Epithelial cell of prostate (primary cell): ENCODE results near the gene SIRPA.
A peak's percentile ranks its signal among the peaks of the same experiment; 100 is the strongest.

Experiments used
- DNase-seq: peaks from one replicate; pipeline ENCODE4 v3.0.0-alpha.2; 2011; ENCODE audit warnings: low read depth, low spot score
- H3K27ac ChIP-seq: fragments of 450-650 bp; 2 replicates; pipeline ENCODE4 v1.5.1; 2017; ENCODE audit warnings: mild to moderate bottlenecking

Gene SIRPA

DNA sequence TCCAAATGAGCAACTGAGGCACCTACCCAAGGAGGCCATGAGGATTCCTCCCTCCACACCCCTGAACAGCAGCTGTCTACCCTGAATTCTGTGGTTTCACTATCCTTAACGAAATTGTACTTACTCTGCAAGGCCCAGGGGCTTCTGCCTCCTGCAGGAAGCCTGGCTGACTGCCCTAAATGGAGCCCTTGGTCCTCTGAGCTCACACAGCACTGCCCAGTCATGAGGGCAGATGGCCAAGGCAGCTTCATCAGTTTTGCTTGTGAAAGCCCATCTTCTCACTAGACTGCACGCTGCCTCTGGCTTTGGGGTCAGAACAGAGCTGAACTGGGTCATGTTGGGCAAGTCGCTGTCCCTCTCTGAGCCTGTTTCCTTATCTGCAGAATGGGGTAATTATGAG lies 26.4 kb upstream of the SIRPA start:
- no peak for DNase-seq
- H3K27ac ChIP-seq, result no peak overlapping the region

DNA sequence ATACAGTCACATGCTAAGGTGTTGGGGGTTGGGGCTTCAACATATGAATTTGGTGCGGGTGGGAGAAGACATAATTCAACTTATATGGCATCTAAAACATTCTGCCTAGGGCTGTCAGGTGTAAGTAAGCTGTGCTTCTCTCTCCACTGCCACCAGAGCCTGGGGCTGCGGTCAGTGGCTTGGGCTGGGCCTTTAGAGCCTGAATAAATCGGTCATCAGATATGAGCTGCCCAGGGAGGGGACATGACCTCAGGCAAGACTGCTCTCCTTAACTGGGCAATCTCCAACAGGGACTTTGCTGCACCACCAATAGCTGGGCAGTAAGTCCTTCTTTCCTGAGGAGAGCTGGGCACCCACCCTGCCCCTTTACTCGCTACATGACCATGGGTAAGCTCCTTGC lies 24.9 kb upstream of the SIRPA start:
- no peak overlapping the region for H3K27ac ChIP-seq
- no peak for DNase-seq

DNA sequence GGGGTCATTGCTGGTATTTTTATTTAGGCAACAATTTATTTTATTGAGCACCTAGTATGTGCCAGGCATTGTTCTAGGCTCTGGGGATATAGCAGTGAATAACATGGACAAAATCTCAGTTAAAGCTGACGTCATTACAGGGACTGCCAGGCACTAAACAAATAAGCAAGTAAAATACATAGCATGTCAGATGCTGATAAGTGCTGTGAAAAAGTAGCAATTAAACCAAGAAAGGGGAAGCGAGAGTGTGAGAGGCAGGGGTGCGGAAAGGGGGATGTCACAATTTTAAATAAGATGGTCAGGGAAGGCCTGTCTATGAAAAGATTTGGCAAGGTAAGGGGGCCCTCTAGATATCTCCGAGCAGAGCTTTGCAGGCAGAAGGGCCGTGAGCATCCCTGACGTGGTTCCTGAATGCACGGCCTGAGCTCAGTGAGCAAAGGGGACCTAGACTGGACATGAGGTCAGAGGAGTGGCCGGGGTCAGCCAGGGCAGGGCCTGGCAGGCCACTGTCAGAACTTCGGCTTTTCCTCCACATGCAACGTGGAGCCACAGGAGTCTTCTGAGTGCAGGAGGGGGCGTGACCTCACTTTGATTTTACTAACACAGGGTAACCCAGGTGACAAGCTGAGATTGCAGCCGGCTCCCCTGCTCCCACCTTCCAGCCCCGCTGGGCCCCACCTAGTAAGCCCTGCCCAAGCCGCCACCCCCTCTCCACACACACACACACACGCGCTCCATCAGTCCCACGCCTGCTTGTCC lies 24.2 kb upstream of the SIRPA start:
- no peak for DNase-seq
- no peak overlapping the region for H3K27ac ChIP-seq

DNA sequence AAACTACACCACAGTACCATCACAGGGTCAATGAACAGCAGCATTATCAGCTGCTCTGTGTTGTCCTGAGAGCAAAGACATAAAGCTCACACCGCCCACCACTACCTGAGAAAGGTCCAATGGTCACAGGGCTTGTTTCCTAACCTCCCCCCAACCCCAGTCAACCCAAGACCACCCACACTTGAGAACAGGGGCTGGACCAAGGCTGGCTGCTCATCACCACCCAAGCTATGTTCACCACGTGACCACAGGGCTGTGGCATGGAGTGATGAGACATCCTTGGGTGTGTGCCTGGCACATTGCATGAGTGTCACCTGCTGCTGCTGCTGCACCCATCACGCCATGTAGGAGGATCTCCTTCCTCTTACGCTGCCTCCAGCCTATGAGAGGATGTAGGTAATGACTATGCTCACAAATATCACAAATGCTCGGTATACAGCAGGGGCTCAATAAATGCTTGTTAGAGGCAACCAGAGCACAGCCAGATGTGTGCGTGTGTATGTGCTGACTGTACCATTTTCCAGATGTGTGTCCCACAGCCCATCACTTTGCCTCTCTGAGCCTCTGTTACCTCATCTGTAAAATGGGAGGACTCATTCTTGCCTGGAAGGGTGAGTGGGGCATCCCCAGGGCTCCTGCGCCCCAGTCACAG lies 23.3 kb upstream of the SIRPA start:
- H3K27ac ChIP-seq, result peak overlapping the region; percentile 57
- peak; percentile 53 for DNase-seq

DNA sequence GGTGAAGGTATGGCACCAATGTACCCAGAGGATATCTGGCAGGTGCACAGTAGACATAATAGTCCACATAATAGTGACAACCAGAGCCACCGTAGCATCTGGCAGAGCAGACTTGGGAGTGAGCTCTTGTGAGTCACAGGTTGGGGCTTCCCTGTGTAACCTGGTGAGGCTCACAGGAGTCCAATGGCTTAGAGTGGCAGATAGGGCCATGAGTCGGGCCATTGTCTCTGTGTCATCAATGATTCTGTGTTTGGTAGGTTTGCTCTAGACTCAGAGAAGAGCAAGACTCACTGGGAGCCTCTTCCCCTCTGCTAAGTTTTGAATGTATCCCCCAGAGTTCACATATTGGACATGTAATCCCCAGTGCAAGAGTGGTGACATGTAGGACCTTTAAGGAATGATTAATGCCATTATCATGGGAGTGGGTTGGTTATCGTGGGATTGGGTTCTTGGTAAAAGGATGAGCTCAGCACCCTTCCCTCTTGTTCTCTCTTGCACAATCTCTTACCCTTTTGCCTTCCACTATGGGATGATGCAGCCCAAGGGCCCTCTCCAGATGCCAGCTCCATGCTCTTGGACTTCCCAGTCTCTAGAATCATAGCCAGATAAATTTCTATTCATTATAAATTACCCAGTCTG lies 22.6 kb upstream of the SIRPA start:
- DNase-seq, result no peak
- peak overlapping the region; percentile 57 for H3K27ac ChIP-seq

DNA sequence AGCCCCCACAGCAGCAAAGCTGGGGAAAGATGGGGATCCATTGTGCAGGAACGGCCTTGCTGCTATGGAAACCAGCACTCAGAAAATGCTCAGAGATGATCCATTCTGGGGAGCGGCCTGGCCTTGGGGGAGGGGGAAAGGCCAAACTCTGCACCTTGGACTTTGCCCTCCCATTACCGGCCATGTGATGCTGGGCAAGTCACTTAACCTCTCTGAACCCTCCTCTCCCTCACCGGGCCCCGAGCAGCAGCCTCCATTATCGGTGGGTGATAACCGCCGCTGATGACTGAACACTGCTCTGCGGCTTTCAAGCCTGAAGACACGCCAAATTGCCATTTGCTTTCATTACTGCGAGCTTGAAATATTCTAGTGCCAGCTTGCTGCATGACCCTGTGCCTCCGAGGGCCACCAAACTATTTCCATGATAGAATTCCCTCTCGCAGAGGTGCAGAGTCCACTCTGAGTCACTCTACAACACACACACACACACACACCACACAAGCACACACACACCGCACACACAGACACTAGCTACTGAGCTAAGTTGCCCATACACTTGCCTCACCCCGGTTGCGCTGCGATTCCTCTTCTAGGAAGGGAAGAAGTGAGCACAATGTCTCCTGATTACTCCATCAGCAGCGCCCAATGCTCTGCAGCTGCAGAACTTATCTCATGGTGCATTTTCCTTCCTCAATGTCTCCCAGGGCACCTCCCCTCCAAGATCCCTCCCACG lies 20.6 kb upstream of the SIRPA start:
- no peak for DNase-seq
- H3K27ac ChIP-seq, result no peak overlapping the region

DNA sequence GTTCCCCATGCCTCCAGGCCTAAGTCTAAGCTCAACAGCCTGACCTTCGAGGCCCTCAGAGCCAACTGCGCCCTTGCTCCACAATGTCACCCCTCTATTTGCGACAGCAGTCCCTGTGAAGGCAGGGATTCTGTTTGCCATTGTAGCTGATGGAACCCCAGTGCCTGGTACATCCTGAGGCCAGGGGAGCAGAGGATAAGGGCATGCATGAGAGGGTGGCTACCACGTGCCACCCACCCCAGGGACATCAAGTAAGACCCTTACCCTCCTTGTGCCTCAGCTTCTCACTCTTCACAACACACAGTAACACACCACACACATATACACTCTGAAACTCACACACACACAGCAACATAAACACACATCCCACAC lies 20.0 kb upstream of the SIRPA start:
- DNase-seq, result no peak
- H3K27ac ChIP-seq, result no peak overlapping the region

DNA sequence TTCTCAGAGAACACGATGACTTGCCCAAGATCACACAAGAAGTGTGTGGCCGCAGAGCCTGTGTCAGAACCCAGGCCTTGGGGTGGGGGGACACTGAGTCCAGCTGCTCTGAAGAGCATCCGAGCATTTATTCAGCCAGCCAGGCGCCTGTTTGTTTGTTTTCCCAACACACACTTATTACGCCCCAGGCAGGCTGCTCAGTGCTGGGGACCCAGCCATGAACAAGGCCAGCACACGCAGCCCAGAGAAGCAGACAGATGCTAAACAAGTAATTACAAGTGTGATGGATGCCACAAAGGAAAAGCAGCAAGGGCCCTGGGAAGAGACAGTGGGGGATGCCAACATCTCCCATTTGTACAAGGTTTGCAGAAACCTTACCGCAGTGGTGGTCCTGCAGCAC lies 19.4 kb upstream of the SIRPA start:
- H3K27ac ChIP-seq, result no peak overlapping the region
- DNase-seq, result no peak

DNA sequence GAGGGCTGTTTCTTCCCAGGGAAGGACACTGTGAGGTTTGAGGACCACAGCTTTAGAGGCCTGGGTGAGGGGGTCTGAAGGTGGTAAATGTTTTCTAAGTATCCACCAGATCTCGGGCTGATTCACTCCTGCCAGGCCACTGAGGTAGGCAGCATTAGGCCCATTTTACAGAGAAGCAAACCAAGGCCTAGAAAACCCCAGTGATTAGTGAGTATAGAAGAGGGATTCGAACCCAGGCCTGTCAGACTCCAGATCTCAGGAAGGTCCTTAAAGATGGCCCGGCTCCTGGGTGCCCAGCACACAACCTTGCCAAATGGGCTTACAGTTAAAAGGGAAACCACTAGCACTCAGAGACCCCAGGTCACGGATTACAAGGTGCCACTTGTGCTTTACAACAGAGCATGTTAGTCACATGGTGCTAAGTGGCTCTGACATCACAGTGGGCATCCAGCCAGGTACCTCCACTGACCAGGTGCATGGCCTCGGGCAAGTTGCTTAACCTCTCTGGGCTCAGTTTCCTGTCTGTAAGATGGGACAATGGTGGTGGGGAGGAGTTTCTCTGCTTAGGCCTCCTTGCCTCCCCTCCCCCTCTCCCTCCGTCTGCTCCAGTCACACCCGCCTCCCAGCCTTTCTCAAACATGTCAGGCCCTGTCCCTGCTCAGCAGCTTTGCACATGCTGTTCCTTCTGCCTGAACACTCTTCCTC lies 18.8 kb upstream of the SIRPA start:
- no peak for DNase-seq
- no peak overlapping the region for H3K27ac ChIP-seq

DNA sequence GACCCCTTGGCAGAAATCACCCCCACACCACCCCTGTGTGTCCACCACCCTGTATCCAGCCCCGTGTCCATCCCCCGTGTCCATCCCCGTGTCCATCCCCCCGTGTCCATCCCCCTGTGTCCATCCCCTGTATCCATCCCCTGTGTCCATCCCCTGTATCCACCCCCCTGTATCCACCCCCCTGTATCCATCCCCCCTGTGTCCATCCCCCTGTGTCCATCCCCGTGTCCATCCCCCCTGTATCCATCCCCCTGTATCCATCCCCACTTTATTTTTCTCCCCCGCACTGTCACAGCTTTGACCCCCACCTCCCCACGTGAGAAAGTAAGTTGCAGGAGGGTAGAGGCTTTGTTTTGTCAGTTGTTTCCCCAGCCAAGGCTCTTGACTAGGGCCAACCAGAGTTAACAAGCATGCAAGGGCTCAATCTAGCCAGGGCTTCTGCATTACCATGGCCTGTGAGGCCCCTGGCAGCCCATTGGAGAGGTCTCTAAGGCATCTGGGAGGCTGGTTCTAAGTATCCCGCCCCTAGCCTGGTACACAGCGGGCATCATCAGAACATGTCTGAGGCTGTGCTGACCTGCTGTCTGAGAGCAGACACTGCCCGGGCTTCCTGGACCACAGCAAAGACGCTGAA lies 18.1 kb upstream of the SIRPA start:
- no peak for DNase-seq

DNA sequence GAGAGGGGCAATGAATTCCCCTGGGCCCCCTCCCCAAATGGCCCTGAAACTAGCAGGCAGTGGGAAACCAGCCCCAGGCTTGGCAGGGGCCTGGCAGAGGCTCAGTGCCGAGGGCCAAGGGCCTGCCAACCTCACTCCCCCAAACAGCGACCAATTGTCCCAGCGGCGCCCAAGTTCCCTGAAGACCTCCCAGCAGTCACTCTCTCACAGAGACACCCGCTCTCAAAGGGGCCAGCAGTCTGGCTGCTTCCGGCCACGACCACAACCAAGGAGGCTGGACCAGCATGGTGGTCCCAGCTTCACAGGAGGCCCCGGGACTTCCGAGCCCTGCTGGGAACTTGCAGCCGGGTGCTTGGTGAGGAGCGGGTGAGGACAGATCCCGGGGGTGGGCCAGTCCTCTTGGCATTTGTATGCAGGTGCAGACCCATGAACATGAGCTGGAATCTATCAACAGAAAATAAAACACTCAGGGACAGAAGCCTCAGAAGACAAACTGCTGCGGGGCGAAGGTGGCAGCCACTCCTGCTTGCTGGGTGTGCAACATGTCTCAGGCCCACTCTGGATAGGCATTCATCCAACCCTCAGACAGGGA lies 17.5 kb upstream of the SIRPA start:
- no peak for DNase-seq
- H3K27ac ChIP-seq, result no peak overlapping the region

More for the DNA sequence above, 18.1 kb upstream of the SIRPA start:
- no peak overlapping the region for H3K27ac ChIP-seq

DNA sequence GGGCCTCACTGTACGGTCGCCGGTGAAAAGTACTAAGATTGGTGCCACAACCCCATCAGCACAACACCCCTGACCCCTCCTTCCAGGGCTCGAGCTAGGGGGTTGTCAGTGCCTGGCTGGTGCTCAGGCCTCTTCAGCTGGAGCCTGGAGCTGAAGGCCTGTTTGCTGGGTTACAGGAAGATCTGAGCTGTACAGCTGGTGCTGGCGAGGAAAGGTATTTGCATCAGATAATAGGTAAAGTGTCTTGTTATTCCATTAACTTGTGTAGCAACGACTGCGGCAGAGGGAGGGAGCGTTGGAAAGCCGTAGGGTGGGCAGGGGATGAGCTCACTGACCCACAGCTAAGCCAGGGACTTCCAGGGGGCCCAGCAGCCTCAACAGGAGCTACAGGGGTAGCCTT lies 15.8 kb upstream of the SIRPA start:
- no peak for DNase-seq
- no peak overlapping the region for H3K27ac ChIP-seq

DNA sequence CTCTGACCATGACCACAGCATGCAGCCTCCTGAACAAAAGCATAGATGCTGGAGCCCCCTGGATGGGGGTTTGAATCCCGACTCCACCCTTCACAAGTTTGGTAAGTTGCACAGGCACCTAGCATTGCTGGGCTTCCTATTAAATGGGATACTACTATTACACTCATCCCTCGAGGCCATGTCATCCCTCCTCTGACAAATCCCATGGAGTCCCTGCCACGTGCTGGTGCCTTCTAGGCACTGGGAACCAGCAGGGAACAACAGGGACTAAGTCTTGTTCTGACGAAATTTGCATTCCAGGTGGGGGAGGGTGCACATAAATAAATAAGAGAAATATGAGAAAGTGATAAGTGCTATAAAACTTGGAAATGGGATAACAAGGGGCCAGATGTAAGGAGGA lies 15.3 kb upstream of the SIRPA start:
- H3K27ac ChIP-seq, result no peak overlapping the region
- no peak for DNase-seq

DNA sequence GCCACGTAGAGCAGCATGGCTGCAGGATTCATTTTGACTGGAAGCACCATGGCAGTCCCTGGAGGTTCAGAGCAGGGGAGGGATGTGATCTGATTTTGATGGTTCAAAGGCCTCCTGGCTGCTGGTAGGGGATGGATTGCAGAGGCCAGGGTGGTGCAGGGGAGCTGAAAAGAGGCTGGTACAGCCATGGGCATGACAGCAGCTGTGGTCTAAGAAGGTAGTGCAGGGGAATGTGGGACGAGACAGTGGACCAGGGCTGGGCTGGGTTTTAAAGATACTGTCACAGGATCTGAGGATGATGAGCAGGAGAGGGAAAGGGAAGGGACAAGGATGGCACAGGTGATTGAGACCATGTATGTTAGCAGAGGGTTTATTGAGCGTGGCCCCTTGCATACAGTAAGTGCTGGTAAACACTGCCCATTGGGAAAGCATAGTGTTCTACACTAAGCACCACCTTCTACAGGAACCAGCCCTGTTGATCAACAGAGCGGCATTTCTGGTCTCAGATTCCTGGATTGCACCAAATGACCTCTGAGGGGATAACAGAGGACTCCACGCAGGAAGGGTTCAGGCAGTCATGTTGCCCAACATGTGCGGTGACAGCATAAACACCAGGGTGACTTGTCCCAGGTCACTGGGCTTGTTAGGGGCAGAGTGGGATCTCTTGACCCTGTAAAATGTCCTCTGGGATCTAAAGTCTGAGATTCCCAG lies 14.5 kb upstream of the SIRPA start:
- DNase-seq, result no peak

DNA sequence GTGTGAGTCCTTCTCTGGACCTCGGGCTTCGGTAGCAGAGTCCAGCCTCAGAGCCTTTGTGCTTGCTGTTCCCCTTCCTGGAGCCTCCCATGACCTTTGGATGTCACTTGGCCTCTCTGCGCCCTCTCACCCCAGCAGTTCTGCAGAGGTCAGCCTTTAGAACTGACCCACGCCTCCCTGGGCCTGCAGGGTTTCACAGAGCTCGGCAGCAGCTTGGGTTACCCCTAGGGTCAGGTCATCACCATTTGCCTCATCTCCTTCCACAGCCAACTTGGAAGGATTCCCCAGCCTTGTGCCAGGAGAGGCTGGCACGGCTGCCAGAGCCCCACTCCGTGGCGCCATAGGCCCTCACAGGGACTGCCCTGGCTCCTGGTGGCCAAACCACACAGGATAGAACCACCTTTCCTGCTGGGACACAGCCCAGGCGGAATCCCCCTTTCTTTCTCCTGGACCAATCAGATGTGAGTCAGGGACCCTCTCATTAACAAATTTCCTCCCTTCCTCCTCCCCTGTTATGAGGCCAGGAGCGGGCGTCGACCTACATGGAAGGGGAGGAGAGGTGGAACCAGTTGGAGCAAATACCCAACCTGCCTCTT lies 13.9 kb upstream of the SIRPA start:
- no peak overlapping the region for H3K27ac ChIP-seq
- no peak for DNase-seq

More for the DNA sequence above, 14.5 kb upstream of the SIRPA start:
- H3K27ac ChIP-seq, result no peak overlapping the region

DNA sequence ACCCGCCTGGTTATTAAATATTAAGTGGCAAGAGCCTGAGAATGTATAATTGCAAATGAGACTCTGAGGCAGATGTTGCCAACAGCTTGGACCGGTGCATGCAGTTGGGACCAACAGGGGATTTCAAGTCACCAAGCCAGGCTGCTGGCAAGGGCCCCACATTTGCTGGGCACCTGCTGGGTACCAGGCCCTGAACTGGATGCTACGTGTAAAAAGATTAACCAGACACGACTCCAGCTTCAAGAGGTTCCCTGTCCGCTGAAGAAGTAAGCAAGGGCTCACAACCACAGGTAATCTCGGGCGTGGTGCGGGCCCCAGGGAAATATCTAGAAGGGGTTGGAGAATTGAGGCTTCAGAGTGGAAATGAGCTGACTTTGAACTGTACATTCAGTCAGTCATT lies 13.2 kb upstream of the SIRPA start:
- no peak for DNase-seq
- no peak overlapping the region for H3K27ac ChIP-seq

DNA sequence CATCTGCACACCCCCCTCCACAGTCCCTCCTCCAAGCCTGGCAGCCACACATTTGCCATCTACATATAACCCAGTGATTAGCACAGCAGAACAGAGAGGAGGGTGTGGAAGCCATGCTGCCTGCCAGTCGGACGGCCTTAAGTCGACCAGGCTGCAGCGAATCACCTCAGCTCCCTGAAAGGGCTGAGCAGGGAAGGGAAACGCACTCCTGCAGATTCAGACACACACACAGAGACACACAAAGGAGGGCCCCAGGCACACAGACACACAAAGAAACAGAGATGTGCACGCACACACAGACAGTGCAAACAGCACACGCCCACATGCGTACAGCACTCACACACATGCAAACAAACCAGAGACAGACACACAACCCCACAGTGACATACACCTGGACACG lies 11.2 kb upstream of the SIRPA start:
- no peak overlapping the region for H3K27ac ChIP-seq
- no peak for DNase-seq

DNA sequence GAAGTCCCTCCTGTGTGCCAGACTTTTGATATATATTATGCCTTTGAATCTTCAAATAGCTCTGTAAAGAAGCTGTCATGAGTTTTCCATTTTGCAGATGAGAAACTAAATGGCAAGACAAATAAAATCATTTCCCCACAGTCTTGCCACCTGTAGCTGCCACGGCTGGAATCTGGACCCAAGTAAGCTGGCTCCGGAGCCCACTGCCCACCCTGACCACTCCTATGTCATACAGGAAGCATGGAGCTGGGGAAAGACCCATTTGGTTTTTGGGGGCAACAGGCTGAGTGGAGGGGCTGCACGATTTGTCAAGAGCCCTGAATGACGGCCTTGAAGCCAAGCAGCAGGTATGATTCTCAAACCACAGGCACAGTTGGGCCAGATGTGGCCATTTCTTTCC lies 10.0 kb upstream of the SIRPA start:
- no peak for DNase-seq
- H3K27ac ChIP-seq, result no peak overlapping the region
